ENCODE data around the gene SEC16A.

GRCh38 chr9:136527131-136527530 is 44.3 kb upstream of the SEC16A start:
- no peak for TF ChIP-seq POLR2A (IDR thresholded peaks at IDR 0.05)
- TF ChIP-seq POLR2AphosphoS5 (IDR thresholded peaks at IDR 0.05): no peak
